ENCODE results near the gene CPAMD8. TPM values are rescaled to one million over a fixed set of nuclear protein-coding genes. Genes with fewer than 3 reads are reported as not detected.
"Not testable (repeated sequence)": the region's sequence is repeated elsewhere in the genome, so short reads cannot be mapped to it uniquely, and the experiment has no call there.

The CPAMD8 gene
- total RNA-seq, 4 donors from 2014 or later, result 2.8 to 18.3 (median 15.7) TPM

GRCh38 chr19:17004386-17004785 lies 22.2 kb downstream of the CPAMD8 start:
- no peak overlapping the region for H3K27ac ChIP-seq
- TF ChIP-seq CTCF (IDR thresholded peaks at IDR 0.05) (no peak), POLR2A (IDR thresholded peaks at IDR 0.05) (no peak)
- H3K9me3 ChIP-seq, result no peaks in the 10 kb centered on the region
- H3K4me3 ChIP-seq, result no peak overlapping the region
- H3K27me3 ChIP-seq, result no peaks in the 10 kb centered on the region
- no peaks in the 10 kb centered on the region for H3K36me3 ChIP-seq
- no peak for DNase-seq
- H3K4me1 ChIP-seq, result no peaks in the 10 kb centered on the region
- intact Hi-C loops (cut with DNase I; ENCODE audit: low total_unique reads), result no loop called here

- Histone ChIP-seq H3K27ac (no peak overlapping the region), H3K9me3 (peaks cover 0 to 9% of the 10 kb centered on the region in 2 donors), H3K27me3 (no peaks in the 10 kb centered on the region), H3K4me1 (no peaks in the 10 kb centered on the region), H3K36me3 (no peaks in the 10 kb centered on the region), H3K4me3 (no peak overlapping the region)
- no peak for TF ChIP-seq POLR2A (IDR thresholded peaks at IDR 0.05)
- no peak for TF ChIP-seq CTCF (IDR thresholded peaks at IDR 0.05)
- DNase-seq, result no peak
- intact Hi-C loops (cut with DNase I; ENCODE audit: low total_unique reads), result no loop called here
Measured at GRCh38 chr19:17002455-17002854, 24.2 kb downstream of the CPAMD8 start.

- Histone ChIP-seq H3K9me3 (peaks cover 0 to 9% of the 10 kb centered on the region in 2 donors), H3K27ac (no peak overlapping the region), H3K36me3 (no peaks in the 10 kb centered on the region), H3K27me3 (no peaks in the 10 kb centered on the region), H3K4me1 (no peaks in the 10 kb centered on the region), H3K4me3 (no peak overlapping the region)
- DNase-seq, result no peak
- intact Hi-C loops (cut with DNase I; ENCODE audit: low total_unique reads), result no loop called here
- TF ChIP-seq CTCF (IDR thresholded peaks at IDR 0.05), result no peak
- TF ChIP-seq POLR2A (IDR thresholded peaks at IDR 0.05), result no peak
Measured at GRCh38 chr19:17001603-17002183, 24.9 kb downstream of the CPAMD8 start.

GRCh38 chr19:16998635-16999194 lies 27.9 kb downstream of the CPAMD8 start:
- TF ChIP-seq CTCF (IDR thresholded peaks at IDR 0.05), result no peak
- no peak for TF ChIP-seq POLR2A (IDR thresholded peaks at IDR 0.05)
- DNase-seq, result no peak
- Histone ChIP-seq H3K4me1 (no peaks in the 10 kb centered on the region), H3K36me3 (no peaks in the 10 kb centered on the region), H3K27ac (no peak overlapping the region), H3K9me3 (peaks cover 0 to 9% of the 10 kb centered on the region in 2 donors), H3K27me3 (no peaks in the 10 kb centered on the region), H3K4me3 (no peak overlapping the region)
- intact Hi-C loops (cut with DNase I; ENCODE audit: low total_unique reads), result no loop called here

GRCh38 chr19:16996838-16997490 lies 29.6 kb downstream of the CPAMD8 start:
- H3K36me3 ChIP-seq; DNase-seq; H3K9me3 ChIP-seq; H3K4me3 ChIP-seq; H3K27ac ChIP-seq; intact Hi-C loops (cut with DNase I; ENCODE audit: low total_unique reads); H3K4me1 ChIP-seq; H3K27me3 ChIP-seq: not testable (repeated sequence)
